Gastrocnemius medialis (tissue), 4 donors: ENCODE results near the gene NTN1.

Source experiments
- CTCF ChIP-seq, 5 experiments: fragments of 450-650 bp in 3 of 5; fragments of 200-600 bp in 2 of 5; sonication (generic) in 2 of 5; IDR thresholded peaks in 4 of 5; conservative IDR thresholded peaks in 1 of 5; 1 replicate in 4 of 5; 2 replicates in 1 of 5; pipeline ENCODE4 v1.5.1; 2016 to 2019; ENCODE audit warnings: antibody characterized with exemption in 5 of 5, mild to moderate bottlenecking in 3 of 5, moderate library complexity in 3 of 5
- POLR2A ChIP-seq, 2 donors: fragments of 450-650 bp; IDR thresholded peaks; one replicate each; pipeline ENCODE4 v1.6.1; 2017; ENCODE audit warnings: antibody characterized with exemption in 2 of 2, mild to moderate bottlenecking in 2 of 2, moderate library complexity in 2 of 2

DNA sequence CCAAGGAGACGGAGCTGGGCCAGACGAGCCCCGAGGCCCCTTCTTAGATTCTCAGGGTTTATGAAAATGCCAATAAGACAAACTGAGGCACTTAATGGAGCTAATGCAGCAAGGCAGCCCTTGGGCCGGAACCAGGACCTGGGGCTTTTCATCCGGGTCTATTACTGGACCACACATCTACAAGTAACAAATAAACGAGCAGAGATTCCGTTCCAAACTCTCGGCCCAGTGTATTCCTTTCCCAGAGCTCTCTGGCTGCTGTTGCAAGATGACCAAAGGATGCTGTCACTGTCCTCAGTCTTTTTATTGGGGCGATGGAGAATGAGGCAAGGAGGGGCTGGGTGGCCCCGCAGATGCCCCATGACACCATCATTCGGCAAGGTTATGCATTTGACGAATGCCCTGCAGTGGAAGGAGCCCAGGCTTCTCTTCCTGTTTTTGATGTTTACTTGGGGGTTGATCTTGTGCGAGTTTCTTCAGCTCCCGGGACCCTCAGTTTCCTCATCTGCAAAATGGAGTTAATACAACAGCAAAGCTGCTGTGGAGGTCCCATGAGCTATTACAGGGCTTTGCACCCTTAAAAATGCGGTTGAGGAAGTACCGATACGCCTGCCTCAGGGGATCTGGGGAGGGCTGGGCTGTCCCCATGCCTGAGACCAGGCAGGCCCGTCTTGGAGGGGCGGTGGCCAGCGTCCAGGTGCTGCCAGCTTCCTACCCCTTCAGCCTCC is 1.1 kb upstream of the NTN1 start:
- TF ChIP-seq CTCF (IDR thresholded peaks at IDR 0.05 in 4 of 5, conservative IDR thresholded peaks at IDR 0.05 in 1 of 5) (no peak), POLR2A (IDR thresholded peaks at IDR 0.05) (no peak)
